ENCODE data around the gene MGLL.
A peak's percentile ranks its signal among the peaks of the same experiment; 100 is the strongest.

MGLL gene

DNA sequence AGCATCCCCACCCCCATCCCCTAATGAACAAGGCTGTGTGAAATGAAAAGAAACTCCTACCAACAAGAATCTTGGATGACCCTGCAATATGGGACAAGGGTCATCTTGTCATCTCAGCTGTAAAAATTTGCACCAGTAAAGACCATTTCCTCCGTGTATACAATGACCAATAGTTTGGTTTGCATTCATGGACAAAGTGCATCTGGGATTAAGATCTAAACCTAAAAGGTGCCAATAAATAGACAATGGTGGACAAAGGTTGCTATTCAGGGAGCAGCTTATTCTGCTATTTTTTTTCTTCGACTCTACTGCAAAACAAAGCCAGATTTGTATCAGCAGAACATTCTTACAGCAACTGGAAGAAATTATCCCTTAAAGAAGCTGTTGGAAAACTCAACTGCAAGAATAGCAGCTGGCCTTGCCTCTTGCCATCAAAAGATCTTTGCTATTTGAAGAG, 8.0 kb downstream of the MGLL start:
- DNase-seq (ENCODE audit: low read depth): no peak

DNA sequence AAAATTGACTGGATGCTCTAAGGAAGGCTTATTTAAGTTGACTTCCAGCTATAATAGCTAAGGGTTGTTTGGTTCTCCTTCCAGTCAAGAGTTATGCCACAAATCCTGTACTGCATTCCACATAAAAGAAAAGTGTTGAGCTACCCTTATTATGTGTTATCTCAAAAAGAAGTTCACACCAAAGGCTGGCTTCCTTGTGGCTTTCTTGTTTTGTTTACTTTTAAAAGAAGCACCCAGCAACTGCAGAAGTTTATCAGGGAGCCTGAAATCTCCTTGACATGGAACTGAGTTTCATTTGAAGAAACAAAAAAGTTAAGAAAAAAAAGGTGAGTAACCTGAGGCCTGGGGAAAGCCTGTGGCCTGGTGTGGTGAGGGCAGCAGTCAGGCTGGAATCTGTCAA, 10.2 kb downstream of the MGLL start:
- DNase-seq (ENCODE audit: low read depth): no peak

DNA sequence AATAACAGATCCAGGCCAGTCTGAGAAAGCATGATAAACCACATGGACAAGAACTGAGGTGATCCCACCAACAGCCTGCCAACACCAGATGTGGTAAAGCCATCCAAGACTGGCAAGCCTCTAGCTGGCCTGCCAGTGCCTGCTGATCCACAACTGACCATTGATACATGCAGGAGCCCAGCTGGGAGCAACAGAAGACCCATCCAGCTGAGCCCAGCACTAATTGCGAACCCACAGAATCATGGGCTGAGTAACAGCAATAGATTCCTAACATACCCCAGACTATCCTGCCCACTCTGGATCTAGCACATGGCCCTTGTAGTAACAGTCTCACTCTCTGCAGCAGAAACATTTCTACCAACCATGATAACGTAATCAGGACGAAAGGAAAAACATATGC, 10.6 kb downstream of the MGLL start:
- no peak for DNase-seq (ENCODE audit: low read depth)

DNA sequence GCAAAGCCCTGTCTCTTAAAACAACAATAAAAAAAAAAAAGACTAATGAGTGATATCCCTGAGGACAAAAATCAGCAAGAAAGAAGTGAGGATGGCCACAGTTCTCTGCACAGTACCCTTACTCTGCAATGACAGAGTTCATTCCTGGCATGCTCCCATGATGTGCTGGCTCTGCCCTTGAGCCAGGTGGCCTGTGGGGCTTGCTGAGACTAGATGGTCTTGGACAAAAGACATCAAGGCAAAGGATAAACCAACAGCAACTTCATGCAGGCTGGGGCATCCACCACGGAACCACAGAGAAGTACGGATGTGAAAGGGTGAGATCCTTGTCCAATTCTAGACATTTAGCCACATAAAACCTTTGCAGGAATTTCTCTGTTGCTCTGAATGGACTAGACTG, 12.7 kb downstream of the MGLL start:
- no peak for DNase-seq (ENCODE audit: low read depth)

DNA sequence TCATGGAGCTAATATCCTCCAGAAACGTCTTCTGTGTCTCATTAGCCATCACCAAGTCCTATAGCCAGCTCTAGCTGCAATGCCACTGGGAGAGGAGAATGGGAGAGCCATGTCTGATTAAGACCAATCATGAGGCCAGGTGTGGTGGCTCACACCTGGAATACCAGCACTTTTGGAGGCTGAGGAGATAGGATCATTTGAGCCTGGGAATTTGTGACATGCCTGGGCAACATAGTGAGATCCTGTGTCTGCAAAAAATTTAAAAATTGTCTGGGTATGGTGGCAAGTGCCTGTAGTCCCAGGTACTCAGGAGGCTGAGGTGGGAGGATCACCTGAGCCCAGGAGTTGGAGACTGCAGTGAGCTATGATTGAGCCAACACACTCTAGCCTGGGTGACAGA, 13.1 kb downstream of the MGLL start:
- DNase-seq (ENCODE audit: low read depth): no peak

DNA sequence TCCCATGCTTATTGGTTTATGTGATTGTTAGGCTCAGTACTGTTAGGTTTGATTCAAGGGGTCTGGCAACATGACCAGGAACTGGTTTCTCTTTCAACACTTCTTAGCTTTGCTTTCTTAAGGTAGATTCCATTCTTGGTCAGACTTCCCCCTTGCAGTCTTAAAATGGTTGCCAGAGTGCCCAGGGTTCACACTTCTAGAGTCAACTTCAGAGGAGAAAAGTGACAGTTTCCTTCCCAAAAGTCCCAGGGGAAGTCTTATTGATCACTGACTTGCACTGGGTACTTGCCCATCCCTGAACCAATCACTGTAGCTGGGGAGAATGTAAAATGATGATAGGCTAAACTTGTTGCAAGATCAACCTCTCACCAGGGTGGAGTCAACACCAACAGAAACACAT, 14.1 kb downstream of the MGLL start:
- DNase-seq (ENCODE audit: low read depth): no peak

DNA sequence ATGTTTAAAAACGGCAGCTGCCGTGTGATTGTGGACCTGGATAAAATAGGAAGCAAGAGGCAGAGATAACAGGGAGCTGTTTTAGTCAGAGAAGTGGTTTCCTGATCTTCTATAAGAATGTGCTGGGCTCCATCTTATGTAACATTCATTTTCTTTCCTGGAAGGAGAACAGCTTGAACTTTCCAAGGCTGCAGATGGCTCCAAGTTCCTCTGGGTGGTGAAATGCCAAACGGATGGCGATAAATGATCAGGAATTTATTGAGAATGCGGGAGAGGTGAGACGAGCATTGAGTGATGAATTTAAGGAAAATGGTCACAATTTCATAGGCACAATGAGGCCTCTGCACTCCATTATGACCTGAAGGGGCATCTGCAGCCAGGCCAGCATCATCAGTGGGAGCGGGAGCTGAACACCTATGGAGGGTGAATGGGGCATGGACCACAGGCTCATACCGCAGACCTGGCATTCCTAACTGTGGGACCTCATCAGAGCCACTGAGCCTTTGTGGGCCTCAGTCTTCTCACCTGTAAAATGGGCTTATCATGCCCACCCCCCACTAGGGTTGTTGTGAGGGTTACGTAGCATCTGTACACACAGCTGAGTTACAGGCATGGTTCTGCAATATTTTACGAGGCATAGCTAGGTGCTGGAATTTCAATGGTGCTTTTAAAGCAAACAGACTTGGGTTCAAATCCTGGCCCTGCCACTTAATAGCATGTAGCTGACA, 17.1 kb downstream of the MGLL start:
- peak; percentile 46 for DNase-seq (ENCODE audit: low read depth)

DNA sequence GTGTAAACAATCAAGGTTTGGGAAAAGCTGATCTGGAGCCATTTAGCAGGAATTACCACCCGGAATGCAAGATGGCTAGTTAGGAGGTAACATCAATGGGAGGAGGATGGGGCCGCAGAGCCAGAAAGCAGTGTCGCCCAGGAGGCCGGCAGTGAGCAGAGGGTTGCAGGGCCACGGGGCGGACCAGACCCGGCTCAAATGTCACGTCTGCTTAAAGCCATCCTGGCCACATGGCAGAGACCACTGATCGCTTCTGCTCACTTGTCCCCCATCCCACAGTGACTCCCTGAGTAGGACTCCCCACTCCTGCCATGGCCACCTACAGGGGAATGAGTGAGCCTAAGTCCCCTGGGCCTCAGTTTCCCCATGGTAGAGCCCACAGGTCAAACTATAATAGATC, 18.2 kb downstream of the MGLL start:
- no peak for DNase-seq (ENCODE audit: low read depth)

DNA sequence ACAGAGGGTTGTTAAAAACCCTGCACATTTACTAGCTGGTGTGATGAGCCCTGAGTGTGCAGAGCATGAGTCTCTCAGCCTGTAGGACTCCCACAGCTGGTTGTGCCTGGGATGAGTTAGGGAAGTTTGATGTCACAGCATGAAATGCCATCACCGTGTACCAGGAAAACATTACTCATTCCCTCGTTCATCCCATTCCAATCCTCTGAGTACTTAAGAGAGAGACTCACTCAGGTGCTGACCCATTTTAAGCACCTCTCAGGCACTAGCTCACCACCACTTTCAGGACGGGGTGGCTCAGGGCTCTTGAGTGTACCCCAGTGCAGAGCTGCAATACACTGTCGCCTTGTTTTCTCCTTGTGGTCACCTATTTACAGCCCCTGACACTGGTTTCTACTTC, 18.7 kb downstream of the MGLL start:
- peak; percentile 65 for DNase-seq (ENCODE audit: low read depth)

DNA sequence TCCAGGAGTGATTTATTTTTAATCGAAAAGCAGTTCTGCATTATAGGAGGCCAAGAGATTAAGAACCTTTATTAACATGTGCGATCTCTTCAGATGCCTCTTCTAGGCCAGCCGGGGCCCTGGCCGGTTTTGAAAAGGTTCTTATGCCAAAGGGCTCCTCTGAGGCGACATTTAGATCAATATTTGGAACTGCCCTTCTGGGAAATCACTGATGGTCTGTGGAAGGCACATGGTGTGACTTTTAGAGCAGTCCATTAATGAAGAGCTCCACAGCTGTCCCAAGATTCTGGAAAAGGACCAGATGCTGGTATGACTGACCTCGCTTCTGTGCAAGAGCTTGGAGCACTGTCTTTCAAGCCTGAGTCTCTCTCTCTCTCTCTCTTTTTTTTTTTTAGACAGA, 19.7 kb downstream of the MGLL start:
- no peak for DNase-seq (ENCODE audit: low read depth)

DNA sequence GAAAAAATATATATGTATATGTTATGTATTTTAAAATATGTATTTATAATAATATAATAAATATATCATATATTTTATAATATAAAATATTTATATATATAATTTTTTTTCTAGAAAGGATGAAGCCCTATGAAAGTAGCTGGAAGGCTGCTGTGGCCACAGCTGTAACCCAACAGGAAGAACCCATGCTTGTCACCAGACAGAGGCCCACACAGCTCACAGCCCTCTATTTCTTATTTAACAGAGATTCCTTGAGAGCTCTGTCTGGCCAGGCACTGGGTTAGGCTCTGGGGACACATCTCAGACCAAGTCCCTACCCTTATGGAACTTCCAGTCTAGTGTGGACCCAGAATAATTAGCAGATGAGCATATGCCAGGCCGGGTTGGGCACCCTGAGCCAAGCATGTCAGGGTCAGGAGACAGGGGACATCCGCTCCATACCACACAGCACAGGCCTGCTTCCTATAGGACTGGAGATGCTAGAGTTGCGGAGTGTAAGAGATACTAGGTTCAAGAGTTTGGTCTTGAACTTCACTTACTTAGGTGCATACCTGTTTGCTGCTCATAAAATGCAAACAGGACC, 20.5 kb downstream of the MGLL start:
- DNase-seq (ENCODE audit: low read depth): no peak

DNA sequence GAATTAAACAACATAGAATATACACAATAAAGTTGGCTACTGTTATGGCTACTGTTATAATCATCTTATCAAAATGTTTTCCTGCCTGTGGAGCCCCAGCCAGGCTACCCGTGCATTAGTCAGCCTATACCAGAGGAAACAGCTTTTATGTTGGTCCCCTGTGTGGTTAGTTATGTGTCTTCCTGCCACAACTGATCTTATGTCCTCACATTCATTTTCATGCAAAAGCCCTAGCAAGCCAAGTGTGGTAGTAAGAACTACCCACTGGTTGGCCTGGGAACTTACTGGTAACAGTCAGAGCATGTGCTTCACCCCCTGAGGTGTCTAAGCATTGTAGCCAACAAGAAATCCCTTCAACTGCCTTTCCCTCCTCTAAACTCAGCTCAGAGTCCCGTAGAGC, 21.8 kb downstream of the MGLL start:
- no peak for DNase-seq (ENCODE audit: low read depth)

DNA sequence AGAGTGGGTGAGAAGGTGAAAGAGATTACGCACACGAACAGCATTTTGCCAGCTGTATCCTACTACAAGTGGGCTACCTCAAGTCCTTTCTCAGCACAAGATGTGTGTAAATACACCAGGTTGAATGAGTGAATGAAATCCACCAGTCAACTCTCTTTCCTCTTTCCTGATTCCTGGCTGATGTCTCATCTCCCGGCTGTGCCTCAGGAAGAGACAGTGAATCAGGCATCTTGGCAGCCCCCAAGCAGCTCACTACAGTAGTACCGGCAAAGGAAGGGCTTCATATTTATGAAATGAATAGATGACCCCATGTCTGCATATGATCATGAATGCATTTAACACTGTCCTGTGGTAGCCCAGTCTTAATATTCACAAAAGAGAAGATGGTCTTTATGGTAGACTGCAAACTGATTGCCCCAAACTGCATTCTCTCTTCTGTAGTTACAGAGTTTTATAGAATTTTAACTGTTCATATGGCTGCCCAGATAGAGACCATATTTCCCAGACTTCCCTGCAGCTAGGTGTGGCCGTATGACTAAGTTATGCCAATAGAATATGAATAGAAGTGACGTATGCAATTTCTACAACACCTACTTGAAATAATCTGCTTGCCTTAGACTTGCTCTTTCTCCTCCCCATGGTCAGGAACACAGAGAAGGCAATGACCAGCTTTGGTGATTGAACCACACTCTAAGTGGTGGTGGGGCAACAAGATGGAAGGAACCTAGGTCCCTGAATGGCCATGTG, 22.7 kb downstream of the MGLL start:
- peak; percentile 83 for DNase-seq (ENCODE audit: low read depth)

DNA sequence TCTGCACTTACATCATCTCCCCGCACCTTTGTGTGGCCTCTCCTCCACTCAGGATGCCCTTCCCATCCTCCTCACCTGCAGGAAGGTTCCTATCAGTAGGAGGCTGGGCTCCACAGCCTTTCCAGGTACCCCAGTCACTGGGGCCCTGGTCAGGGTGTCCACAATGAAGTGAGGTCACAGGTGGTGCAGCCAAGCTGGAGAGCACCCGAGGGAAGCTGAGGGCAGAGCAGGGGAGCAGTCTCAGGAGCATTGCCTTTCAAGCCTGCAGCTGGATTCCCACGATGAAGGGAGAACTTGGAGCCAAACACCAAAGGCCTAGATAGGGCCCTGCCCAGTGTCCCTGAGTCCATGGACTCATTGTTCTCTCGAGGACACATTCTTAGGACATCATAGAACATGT, 23.6 kb downstream of the MGLL start:
- DNase-seq (ENCODE audit: low read depth): no peak

DNA sequence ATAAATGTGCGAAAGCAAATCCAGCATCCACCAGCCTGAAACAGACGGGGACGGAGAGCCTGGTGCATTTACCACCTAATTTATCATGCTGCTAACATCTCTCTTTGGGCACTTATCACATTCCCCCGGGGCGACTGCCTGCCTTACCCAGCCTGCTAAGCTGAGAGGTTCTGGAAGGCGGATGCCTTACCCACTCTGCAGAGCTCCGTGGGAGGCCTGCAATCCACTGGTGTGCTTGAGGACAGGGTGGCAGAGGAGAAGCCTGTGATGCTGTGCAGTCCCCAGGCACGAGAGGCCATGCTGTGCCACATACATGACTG, 25.5 kb downstream of the MGLL start:
- DNase-seq (ENCODE audit: low read depth): no peak

DNA sequence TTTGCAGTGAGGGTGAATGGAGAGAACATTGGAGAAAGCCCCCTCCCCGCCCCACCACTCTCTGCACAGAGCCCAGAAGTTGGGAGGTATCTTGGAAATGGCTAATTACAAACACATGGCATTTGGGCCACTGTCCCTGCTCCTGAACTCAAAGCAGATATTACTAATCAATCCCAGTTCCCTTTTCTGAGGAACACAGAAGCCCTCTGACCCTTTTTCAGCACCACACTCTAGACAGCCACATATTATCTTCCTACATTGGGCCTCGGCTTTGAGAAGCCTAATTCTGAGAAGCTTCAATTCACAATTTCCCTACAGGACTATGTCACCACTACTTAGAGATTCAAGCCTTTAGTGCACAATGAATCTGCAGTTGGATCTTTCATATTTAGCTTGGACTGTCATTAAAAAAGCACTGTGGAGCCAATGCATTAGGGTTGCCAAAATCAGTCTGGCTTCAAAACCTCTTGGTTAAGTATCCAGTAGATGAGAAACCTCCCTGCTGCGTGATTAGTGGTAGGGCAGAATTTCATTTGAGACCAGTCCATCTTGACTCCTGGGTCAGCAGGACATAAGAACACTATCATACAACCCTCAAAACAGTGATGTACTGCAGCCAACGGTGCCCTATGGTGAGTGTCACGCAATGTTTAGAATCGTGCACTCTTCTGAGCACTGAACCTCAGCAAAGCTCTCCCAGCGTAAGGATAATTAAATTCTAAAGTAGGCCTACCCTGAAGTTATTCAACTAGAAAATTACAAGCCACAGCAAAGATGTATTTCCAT, 26.1 kb downstream of the MGLL start:
- DNase-seq (ENCODE audit: low read depth): no peak

DNA sequence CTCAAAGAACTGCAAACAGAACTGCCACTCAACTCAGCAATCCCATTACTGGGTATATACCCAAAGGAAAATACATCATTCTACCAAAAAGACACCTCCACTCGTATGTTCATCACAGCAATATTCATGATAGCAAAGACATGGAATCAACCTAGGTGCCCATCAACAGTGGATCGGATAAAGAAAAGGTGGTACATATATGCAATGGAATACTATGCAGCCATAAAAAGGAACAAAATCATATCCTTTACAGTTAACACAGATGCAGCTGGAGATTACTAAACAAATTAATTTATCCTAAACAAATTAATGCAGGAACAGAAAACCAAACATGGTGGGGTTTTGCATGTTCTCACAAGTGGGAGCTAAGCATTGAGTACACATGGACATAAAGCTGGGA, 27.3 kb downstream of the MGLL start:
- no peak for DNase-seq (ENCODE audit: low read depth)

DNA sequence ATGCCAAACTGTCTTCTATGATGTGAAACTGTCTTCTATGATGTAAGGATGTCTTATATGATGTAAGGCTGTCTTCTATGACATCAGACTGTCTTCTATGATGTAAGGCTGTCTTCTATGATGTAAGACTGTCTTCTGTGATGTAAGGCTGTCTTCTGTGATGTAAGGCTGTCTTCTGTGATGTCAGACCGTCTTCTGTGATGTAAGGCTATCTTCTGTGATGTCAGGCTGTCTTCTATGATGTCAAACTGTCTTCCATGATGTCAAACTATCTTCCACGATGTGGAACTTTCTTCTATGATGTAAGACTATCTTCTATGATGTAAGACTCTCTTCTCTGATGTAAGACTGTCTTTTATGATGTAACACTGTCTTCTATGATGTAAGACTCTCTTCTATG, 27.9 kb downstream of the MGLL start:
- DNase-seq (ENCODE audit: low read depth): no peak

DNA sequence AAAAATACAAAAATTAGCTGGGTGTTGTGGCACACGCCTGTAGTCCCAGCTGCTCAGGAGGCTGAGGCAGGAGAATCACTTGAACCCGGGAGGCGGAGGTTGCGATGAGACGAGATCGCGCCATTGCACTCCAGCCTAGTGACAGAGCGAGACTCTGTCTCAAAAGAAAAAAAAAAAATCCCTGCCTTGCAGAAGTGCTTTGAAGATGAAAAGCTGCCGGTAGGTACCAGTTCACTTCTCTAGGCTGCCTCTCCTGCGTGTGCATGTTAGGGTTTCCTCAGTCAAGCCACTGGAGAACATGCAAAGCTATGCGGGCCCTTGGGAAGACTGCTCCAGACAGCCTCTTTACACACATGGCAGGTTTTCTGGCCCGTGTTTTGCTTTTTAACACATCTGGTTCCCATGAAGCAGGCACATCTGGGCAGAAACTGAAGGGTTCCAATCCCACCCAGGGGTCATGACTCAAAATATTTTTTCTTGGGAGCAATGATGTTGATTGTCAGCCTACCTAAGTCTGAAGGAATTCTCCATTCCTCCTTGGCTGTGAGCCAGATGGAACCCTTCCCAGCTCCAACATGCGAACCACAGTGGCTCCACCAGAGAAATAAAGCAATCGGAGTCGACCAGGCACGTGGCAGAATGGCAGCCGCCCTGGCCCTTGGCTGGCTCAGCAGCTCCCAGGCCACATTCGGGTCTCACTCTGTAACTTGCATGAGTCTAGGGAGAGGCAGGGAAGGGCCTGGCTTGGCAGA, 29.6 kb downstream of the MGLL start:
- peak; percentile 81 for DNase-seq (ENCODE audit: low read depth)

DNA sequence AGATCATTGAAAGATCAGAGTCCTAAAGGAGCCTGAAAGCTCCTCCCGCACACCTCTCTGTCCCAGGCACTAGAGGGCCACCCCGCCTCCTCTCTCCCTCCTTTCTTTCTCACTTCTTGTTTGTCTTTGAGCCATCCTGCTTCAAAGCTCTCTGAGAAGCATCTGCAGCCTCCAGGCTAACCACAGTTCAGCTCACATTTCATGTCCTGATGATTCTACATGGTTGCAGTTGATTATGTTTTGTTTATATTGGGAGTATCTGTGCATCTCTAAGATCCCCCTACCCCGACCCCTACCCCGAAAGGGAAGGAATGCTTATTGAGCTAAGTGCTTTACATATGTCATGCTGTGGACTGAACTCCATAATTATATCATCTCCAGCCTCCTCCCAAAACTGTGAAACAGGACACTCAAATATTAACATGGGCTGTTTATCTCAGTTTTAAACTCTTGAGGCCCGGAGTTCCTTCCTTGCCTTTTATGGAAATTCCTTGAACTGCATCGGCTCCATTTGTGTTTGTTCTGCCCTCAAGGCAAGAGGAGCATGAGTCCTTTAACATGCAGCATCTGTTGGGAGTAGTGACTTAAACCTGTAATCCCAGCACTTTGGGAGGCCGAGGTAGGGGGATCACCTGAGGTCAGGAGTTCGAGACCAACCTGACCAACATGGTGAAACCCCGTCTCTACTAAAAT, 30.9 kb downstream of the MGLL start:
- peak; percentile 38 for DNase-seq (ENCODE audit: low read depth)

DNA sequence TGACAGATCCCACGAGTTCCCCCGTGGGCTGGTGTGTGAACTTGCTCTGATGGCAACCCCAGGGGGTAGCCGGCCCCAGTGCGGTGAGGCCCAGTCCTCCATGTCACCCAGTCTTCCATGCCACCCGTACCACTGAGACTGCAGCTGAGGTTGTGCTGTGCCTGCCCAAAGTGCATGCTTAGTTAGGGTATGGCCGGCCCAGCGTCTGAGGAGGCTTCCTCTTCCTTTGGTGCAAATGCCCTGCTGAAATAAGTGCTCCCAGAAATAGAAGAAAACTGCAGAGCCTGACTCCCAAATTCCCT, 31.5 kb downstream of the MGLL start:
- no peak for DNase-seq (ENCODE audit: low read depth)
